Neural crest cell (in vitro differentiated cells): ENCODE data around the gene SPAG17. TPM values are rescaled to one million over a fixed set of nuclear protein-coding genes. Genes with fewer than 3 reads are reported as not detected.

Source experiments
- DNase-seq: peaks from one replicate; pipeline ENCODE4 v3.0.0; 2021; ENCODE audit warnings: low read depth, mixed read lengths, low spot score
- H3K27ac Mint-ChIP-seq: one replicate; pipeline ENCODE4 v1.8.0; 2021; ENCODE audit warnings: mild to moderate bottlenecking, mixed read lengths; ENCODE audit not compliant: unreplicated experiment
- H3K27me3 Mint-ChIP-seq: 2 replicates; pipeline ENCODE4 v1.8.0; 2021; ENCODE audit warnings: low read depth, mild to moderate bottlenecking, mixed read lengths
- H3K36me3 Mint-ChIP-seq: 2 replicates; pipeline ENCODE4 v1.8.0; 2021; ENCODE audit warnings: low read depth, mild to moderate bottlenecking, mixed read lengths
- H3K4me1 Mint-ChIP-seq: 2 replicates; pipeline ENCODE4 v1.8.0; 2021; ENCODE audit warnings: mixed read lengths
- H3K4me3 Mint-ChIP-seq: one replicate; pipeline ENCODE4 v1.8.0; 2021; ENCODE audit warnings: mild to moderate bottlenecking, mixed read lengths
- H3K9me3 Mint-ChIP-seq: 2 replicates; pipeline ENCODE4 v1.8.0; 2021; ENCODE audit warnings: mixed read lengths
- total RNA-seq: library from RNA; stranded (reverse); gene quantifications from 2 replicates; pipeline ENCODE4 v1.2.1, GENCODE V29; 2021
- TF ChIP-seq, protein P1 (sequence below): fragments of 200-600 bp; sonication (generic); conservative IDR thresholded peaks from 2 replicates; pipeline ENCODE4 v1.5.0; 2021; ENCODE audit warnings: antibody characterized with exemption, mild to moderate bottlenecking

The SPAG17 gene
- total RNA-seq, 1 donor from 2014 or later: 1.5 TPM

DNA sequence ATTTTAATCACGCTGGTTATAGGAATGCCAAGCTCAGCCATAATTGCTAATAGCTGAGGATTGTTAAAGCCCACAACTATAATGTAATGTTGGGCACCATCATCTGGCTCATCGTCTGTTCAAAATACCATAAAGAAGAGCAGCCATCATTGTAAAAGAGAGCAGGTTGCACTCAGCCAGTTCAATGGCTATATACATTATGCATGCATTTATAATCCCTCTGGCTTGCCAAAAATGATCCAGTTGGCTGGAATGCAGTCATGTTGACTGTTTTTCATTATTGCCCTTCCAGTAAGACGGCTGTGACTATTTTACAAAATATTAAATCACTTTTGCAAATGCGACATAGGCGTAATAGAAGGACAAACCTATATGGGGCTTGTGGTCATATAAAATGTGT, 85.3 kb downstream of the SPAG17 start:
- DNase-seq: no peak
- Mint-ChIP-seq H3K27me3 (no peaks in the 10 kb centered on the region), H3K4me3 (no peak overlapping the region), H3K36me3 (no peaks in the 10 kb centered on the region), H3K4me1 (no peaks in the 10 kb centered on the region), H3K27ac (no peak overlapping the region), H3K9me3 (no peaks in the 10 kb centered on the region)
- TF ChIP-seq, protein P1, sequence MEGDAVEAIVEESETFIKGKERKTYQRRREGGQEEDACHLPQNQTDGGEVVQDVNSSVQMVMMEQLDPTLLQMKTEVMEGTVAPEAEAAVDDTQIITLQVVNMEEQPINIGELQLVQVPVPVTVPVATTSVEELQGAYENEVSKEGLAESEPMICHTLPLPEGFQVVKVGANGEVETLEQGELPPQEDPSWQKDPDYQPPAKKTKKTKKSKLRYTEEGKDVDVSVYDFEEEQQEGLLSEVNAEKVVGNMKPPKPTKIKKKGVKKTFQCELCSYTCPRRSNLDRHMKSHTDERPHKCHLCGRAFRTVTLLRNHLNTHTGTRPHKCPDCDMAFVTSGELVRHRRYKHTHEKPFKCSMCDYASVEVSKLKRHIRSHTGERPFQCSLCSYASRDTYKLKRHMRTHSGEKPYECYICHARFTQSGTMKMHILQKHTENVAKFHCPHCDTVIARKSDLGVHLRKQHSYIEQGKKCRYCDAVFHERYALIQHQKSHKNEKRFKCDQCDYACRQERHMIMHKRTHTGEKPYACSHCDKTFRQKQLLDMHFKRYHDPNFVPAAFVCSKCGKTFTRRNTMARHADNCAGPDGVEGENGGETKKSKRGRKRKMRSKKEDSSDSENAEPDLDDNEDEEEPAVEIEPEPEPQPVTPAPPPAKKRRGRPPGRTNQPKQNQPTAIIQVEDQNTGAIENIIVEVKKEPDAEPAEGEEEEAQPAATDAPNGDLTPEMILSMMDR: no peak

GRCh38 chr1:118097622-118098348, 87.2 kb downstream of the SPAG17 start:
- H3K4me3 Mint-ChIP-seq: no peak overlapping the region
- DNase-seq: no peak
- no peaks in the 10 kb centered on the region for H3K4me1 Mint-ChIP-seq
- no peaks in the 10 kb centered on the region for H3K36me3 Mint-ChIP-seq
- no peak overlapping the region for H3K27ac Mint-ChIP-seq
- no peaks in the 10 kb centered on the region for H3K9me3 Mint-ChIP-seq
- TF ChIP-seq, protein P1: no peak
- H3K27me3 Mint-ChIP-seq: no peaks in the 10 kb centered on the region

GRCh38 chr1:118093017-118093416, 92.0 kb downstream of the SPAG17 start:
- H3K36me3 Mint-ChIP-seq: no peaks in the 10 kb centered on the region
- no peak overlapping the region for H3K4me3 Mint-ChIP-seq
- peaks cover 4% of the 10 kb centered on the region for H3K27me3 Mint-ChIP-seq
- H3K4me1 Mint-ChIP-seq: no peaks in the 10 kb centered on the region
- TF ChIP-seq, protein P1: no peak
- H3K9me3 Mint-ChIP-seq: no peaks in the 10 kb centered on the region
- H3K27ac Mint-ChIP-seq: no peak overlapping the region
- no peak for DNase-seq

DNA sequence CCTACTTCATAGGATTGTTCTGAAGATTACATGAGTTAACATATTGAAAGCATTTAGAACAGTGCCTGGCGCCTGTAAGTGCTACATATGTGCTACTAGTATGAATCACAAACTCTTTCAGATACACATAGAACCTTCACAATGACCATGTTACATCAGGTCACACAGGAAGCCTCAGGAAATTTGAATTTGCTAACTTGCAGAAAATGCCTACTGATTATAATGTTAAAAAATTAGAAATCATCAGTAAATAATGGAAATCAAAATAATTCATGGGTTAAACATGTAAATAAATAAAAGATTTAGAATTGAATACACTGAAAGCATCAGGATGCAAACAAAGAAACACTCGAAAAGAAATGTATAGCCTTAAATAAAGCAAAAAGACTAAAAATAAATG, 94.9 kb downstream of the SPAG17 start:
- Mint-ChIP-seq H3K27me3 (peaks cover 4% of the 10 kb centered on the region), H3K27ac (no peak overlapping the region), H3K4me1 (no peaks in the 10 kb centered on the region), H3K36me3 (no peaks in the 10 kb centered on the region), H3K4me3 (no peak overlapping the region), H3K9me3 (no peaks in the 10 kb centered on the region)
- DNase-seq: no peak
- TF ChIP-seq, protein P1: no peak

- Mint-ChIP-seq H3K4me3 (no peak overlapping the region), H3K27me3 (no peaks in the 10 kb centered on the region), H3K36me3 (no peaks in the 10 kb centered on the region), H3K27ac (no peak overlapping the region), H3K9me3 (no peaks in the 10 kb centered on the region), H3K4me1 (no peaks in the 10 kb centered on the region)
- TF ChIP-seq, protein P1: no peak
- DNase-seq: no peak
These were observed 99.7 kb downstream of the SPAG17 start for GRCh38 chr1:118085365-118085764.
